ENCODE results near the gene SDF2L1.

DNA sequence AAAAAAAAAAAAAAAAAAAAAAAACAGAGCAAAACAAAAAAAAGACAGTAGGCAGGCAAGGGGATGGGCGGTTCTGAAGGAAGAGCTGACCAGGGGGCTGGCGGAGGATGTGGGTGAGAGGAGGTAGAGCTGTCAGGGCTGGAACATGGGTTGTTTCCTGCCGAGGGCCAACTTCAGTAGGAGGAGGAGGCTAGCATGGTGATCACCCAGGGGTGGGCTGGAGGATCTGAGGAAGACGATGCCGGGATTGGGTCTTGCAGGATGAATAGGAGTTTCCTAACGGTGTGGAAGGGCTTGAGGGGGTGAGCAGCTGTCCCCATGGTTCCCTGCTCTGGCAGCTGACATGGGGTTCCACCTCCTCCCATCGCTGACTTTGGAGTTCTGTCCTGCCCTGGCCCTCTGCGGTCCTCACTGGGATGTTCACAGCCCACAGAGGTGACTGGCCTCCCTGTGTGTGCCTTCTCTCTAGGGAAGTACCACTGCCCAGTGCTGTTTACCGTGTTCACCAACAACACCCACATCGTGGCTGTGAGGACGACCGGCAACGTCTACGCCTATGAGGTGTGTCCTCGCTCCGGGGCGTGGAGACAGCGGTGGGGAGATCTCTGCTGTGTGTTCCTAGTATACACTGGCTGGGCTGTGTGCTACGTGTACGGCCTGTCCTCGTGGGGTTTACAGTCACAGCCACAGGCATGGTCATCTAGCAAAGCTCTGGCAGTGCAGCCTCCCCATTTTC is 38.9 kb downstream of the SDF2L1 start:
- TF ChIP-seq, protein P1, sequence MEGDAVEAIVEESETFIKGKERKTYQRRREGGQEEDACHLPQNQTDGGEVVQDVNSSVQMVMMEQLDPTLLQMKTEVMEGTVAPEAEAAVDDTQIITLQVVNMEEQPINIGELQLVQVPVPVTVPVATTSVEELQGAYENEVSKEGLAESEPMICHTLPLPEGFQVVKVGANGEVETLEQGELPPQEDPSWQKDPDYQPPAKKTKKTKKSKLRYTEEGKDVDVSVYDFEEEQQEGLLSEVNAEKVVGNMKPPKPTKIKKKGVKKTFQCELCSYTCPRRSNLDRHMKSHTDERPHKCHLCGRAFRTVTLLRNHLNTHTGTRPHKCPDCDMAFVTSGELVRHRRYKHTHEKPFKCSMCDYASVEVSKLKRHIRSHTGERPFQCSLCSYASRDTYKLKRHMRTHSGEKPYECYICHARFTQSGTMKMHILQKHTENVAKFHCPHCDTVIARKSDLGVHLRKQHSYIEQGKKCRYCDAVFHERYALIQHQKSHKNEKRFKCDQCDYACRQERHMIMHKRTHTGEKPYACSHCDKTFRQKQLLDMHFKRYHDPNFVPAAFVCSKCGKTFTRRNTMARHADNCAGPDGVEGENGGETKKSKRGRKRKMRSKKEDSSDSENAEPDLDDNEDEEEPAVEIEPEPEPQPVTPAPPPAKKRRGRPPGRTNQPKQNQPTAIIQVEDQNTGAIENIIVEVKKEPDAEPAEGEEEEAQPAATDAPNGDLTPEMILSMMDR (IDR thresholded peaks at IDR 0.05; ENCODE audit: low read length), result no peak
- no peak for TF ChIP-seq EZH2 (IDR thresholded peaks at IDR 0.05; ENCODE audit: borderline replicate concordance, low read length)

Data from OCI-LY1 (cell line).